ENCODE results near the gene MAGEA11.
"Not testable (repeated sequence)": the region's sequence is repeated elsewhere in the genome, so short reads cannot be mapped to it uniquely, and the experiment has no call there.

MAGEA11 gene

DNA sequence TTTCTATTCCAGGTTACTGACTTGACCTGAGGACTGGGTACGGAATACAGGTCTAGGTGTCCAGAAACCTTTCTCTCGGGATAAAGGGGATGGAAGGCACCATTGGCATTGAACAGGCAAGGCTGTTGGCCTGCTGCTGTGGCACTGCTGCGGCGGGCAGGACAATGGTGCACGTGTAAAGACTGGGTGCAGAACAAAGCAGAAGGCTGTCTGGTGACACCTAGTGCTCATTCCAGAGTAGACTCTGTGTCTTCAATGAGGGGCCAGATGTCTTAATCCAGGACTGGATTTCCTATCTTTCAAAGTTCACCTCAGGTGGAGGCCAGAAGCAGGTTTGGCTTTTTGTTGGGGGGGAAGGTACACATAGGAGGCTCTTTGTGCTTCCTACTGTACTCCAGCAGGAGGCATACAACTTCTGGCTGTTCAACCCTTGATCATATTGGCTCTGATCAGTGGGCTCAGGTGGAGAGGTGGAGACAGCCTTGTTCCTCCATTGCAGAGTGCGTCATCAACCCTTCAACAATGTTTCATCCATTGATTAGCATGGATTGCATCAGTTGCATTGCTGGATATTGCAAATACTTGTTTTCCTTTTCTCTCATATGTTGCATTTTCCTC lies 34.6 kb downstream of the MAGEA11 start:
- not testable (repeated sequence) for H3K9me3 Mint-ChIP-seq; H3K36me3 Mint-ChIP-seq; H3K4me1 Mint-ChIP-seq; H3K27me3 Mint-ChIP-seq; H3K4me3 Mint-ChIP-seq; DNase-seq (ENCODE audit: low spot score in 2 of 2); H3K27ac Mint-ChIP-seq
- ATAC-seq (ENCODE audit: low read depth): peak; percentile 37

DNA sequence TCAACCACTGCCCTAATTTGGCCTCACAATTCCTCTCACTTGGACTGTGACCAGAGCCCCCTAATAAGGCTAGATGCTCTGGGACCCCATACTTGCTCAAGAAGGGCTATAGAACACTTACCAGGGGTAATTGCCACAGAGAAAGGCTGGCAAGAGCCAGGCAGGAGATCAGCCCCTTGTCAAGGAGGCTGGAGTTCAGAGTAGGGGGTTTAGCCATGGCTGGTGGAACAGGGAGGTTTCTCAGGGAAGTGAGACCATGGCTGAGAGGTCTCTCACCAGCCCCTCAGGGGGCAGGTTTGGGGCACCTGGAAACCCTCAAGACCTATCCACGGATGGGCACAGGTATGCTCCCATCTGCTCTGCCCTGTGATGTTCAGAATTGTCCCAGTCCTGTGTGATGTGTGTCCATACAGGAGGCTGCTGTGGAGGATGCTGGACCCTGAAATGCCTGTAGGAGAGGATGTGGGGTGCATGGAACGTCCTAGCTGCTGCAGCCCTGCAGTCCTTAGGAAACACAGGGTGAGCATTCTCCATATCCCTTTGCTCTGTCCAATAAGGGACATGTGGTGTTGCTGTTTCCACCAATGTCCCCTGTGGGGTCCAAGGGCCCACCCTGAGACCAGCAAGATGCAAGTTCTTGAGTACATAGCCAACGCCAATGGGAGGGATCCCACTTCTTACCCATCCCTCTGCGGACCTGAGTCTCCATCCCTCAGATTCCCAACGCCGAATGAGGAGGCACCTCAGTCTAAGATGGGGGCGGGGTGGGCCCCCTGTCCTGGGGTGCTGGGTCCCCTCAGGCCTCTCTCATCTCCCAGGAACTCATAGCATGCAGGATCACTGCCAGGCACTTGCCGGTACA lies 45.6 kb downstream of the MAGEA11 start:
- Mint-ChIP-seq H3K9me3 (no peaks in the 10 kb centered on the region), H3K36me3 (no peaks in the 10 kb centered on the region), H3K4me3 (no peak overlapping the region), H3K27ac (no peak overlapping the region), H3K4me1 (no peaks in the 10 kb centered on the region), H3K27me3 (peaks cover 2% of the 10 kb centered on the region)
- ATAC-seq (ENCODE audit: low read depth) (no peak), DNase-seq (ENCODE audit: low spot score in 2 of 2) (no peak)

DNA sequence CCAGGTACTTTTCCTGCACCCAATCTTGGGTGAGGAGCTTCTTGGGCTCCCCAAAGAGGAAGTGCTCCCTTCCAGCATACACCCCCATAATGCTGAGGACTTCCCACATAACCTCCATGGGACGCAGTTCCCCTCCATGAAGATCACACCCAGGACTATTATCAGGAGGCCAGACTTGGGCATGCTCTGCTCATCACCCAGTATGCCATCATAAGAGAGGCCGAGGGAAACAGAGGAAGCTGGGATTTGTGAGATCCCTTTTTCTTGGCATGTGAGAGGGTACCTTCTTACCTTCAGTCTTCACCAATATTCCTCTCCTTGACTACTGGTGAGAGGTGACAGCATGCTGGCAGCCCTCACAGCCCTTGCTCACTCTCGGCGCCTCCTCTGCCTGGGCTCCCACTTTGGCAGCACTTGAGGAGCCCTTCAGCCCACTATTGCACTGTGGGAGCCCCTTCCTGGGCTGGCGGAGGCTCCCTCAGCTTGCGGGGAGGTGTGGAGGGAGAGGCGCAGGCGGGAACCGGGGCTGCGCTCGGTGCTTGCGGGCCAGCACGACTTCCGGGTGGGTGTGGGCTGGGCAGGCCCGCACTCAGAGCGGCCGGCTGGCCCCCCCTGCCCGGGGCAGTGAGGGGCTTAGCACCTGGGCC lies 46.3 kb downstream of the MAGEA11 start:
- H3K4me3 Mint-ChIP-seq: no peak overlapping the region
- DNase-seq (ENCODE audit: low spot score in 2 of 2): no peak

DNA sequence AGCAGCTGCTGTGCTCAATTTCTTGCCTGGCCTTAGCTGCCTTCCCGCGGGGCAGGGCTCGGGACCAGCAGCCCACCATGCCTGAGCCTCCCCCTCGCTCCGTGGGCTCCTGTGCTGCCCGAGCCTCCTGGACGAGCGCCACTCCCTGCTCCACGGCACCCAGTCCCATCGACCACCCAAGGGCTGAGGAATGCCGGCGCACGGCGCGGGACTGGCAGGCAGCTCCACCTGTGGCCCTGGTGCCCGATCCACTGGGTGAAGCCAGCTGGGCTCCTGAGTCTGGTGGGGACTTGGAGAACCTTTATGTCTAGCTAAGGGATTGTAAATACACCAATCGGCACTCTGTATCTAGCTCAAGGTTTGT lies 46.8 kb downstream of the MAGEA11 start:
- H3K27ac Mint-ChIP-seq; H3K27me3 Mint-ChIP-seq; H3K4me1 Mint-ChIP-seq; H3K36me3 Mint-ChIP-seq; H3K9me3 Mint-ChIP-seq; DNase-seq (ENCODE audit: low spot score in 2 of 2); H3K4me3 Mint-ChIP-seq; ATAC-seq (ENCODE audit: low read depth): not testable (repeated sequence)

More for the DNA sequence above, 46.3 kb downstream of the MAGEA11 start:
- no peaks in the 10 kb centered on the region for H3K4me1 Mint-ChIP-seq
- peaks cover 2% of the 10 kb centered on the region for H3K27me3 Mint-ChIP-seq
- H3K9me3 Mint-ChIP-seq: no peaks in the 10 kb centered on the region
- H3K27ac Mint-ChIP-seq: no peak overlapping the region
- no peak for ATAC-seq (ENCODE audit: low read depth)
- no peaks in the 10 kb centered on the region for H3K36me3 Mint-ChIP-seq

DNA sequence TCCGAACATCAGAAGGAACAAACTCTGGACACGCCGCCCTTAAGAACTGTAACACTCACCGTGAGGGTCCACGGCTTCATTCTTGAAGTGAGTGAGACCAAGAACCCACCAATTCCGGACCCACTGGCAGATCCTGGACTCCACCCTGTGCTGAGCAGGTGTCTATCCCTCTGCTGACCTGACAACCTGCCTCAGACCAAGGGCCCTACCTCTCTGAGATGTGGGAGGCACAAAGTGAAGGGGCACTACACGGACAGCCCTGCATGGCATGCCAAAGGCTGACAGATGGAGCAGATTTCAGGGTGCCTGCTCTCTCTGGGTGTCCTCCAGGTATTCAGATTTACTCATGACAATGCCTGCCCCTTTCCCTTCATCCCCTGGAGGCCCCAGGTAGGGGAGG lies 48.0 kb downstream of the MAGEA11 start:
- no peak overlapping the region for H3K4me3 Mint-ChIP-seq
- no peak for DNase-seq (ENCODE audit: low spot score in 2 of 2)
- no peaks in the 10 kb centered on the region for H3K4me1 Mint-ChIP-seq
- H3K9me3 Mint-ChIP-seq: no peaks in the 10 kb centered on the region
- peaks cover 2% of the 10 kb centered on the region for H3K27me3 Mint-ChIP-seq
- no peak overlapping the region for H3K27ac Mint-ChIP-seq
- ATAC-seq (ENCODE audit: low read depth): no peak
- H3K36me3 Mint-ChIP-seq: no peaks in the 10 kb centered on the region

DNA sequence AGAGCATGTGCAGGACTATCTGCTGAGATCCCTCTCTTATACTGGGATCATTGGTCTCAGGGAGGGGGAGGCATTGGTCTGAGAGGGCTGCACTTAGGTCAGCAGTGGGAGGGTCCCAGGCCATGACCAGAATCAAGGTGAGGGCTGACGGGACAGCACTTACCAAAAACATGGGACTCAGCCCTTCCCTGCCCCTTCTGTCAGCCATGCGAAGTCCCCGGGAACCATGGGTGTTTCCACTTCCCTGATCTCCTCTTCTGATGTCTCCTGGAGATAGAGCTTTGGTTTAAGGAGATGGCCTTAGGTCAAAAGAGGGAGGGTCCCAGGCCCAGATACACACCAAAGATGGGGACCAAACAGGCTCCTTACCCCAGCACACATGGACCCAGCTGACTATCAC lies 49.1 kb downstream of the MAGEA11 start:
- ATAC-seq (ENCODE audit: low read depth) (no peak), DNase-seq (ENCODE audit: low spot score in 2 of 2) (no peak)
- Mint-ChIP-seq H3K4me1 (no peaks in the 10 kb centered on the region), H3K4me3 (no peak overlapping the region), H3K27ac (no peak overlapping the region), H3K36me3 (no peaks in the 10 kb centered on the region), H3K9me3 (no peaks in the 10 kb centered on the region), H3K27me3 (peaks cover 2% of the 10 kb centered on the region)

DNA sequence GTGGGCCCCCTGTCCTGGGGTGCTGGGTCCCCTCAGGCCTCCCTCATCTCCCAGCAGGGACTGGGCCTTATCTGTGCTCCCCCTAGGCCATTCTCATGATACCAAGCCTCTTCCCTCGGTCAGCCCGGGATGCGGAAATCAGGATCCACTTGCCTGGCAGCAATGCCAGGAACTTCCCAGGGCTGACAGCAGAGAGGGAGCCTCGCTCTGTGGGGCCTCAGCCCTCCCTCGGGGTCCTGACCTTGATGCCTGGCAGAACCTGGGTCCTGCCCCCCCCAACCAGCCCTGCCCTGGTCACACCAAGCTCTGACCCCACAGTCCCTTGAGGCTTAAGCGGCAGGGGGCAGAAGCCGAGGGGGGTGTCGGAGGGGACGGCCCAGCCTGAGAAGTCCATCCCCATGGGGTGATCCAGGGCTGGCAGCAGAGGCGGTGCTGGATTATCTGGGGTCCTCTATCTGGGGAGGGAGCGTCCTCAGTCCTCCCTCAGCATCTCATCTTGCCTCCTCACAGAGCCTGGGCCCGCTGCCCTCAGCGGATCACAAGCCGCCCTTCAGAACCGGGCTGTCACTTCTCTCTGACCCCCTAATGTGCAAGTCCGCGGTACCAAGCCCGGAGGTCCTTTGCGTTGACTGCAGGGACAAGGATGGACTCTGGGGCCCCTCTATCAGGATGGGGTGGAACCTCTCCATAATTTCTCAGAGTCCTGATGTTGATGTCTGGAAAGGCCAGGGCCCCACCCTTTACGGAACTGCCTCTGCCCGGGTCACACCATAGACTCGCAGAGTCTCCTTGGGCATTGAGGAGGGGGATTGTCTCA lies 50.2 kb downstream of the MAGEA11 start:
- ATAC-seq (ENCODE audit: low read depth); H3K9me3 Mint-ChIP-seq; H3K27me3 Mint-ChIP-seq; H3K4me1 Mint-ChIP-seq; H3K36me3 Mint-ChIP-seq; DNase-seq (ENCODE audit: low spot score in 2 of 2); H3K27ac Mint-ChIP-seq; H3K4me3 Mint-ChIP-seq: not testable (repeated sequence)

DNA sequence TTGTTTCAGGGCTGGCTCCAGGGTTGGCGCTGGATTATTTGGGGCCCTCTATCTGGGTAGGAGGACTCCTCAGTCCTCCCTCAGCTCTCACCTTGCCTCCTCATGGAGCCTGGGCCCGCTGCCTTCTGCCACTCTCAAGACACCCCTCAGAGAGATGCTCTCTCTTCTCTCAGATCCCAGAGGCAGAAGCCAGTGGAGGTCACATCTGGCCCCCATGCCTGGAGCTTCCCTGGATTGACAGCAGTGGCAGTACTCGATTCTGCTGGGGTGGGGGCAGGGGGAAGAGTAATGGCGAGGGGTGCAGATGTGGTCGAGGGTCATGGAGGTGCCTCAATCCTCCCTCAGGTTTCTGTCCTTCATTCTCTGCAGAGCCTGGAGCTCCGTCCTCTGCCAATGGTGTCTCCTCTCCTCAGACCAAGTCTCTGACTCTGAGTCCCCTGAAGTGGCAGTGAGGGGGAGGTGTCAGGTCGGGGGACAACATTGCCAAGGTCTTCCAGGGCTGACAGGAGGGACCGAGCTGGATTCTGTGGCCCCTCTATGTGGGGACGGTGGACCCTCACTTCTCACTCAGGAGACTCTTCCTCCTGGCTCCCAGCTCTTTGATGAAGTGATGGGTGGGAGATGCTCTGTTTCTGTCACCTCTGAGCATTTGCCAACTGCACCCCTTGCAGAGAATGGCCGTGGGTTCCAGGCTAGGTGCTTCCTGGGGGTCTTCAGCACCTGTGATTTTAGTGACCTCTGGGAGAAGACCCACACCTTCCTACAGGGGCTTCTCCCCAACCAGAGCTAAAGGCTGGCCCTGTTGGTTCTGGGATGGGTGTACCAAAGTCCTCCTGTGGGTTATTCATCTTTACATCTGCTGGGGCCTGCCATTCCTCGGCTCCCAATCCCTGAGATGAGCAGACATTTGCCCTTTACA lies 51.1 kb downstream of the MAGEA11 start:
- H3K27me3 Mint-ChIP-seq: peaks cover 2% of the 10 kb centered on the region
- H3K9me3 Mint-ChIP-seq: no peaks in the 10 kb centered on the region
- H3K4me3 Mint-ChIP-seq: no peak overlapping the region
- no peak overlapping the region for H3K27ac Mint-ChIP-seq
- H3K36me3 Mint-ChIP-seq: no peaks in the 10 kb centered on the region
- no peak for DNase-seq (ENCODE audit: low spot score in 2 of 2)
- H3K4me1 Mint-ChIP-seq: no peaks in the 10 kb centered on the region
- no peak for ATAC-seq (ENCODE audit: low read depth)
